ENCODE results near the gene SPRY1. TPM values are rescaled to one million over a fixed set of nuclear protein-coding genes. Genes with fewer than 3 reads are reported as not detected.

The SPRY1 gene
- total RNA-seq, 4 donors from 2014 or later: 113 to 381 (median 206) TPM

GRCh38 chr4:123412091-123412505 is 15.5 kb downstream of the SPRY1 start:
- peaks cover 14% of the 10 kb centered on the region for H3K4me1 ChIP-seq
- DNase-seq (ENCODE audit: low spot score in 2 of 2): no peak
- H3K4me3 ChIP-seq: no peak overlapping the region
- WGBS: 14% methylated on average over 1 of the region's 1 CpG
- H3K9me3 ChIP-seq: no peaks in the 10 kb centered on the region
- no peak for TF ChIP-seq POLR2AphosphoS5 (IDR thresholded peaks at IDR 0.05)
- no peak for TF ChIP-seq EP300 (IDR thresholded peaks at IDR 0.05)
- TF ChIP-seq, protein P1, sequence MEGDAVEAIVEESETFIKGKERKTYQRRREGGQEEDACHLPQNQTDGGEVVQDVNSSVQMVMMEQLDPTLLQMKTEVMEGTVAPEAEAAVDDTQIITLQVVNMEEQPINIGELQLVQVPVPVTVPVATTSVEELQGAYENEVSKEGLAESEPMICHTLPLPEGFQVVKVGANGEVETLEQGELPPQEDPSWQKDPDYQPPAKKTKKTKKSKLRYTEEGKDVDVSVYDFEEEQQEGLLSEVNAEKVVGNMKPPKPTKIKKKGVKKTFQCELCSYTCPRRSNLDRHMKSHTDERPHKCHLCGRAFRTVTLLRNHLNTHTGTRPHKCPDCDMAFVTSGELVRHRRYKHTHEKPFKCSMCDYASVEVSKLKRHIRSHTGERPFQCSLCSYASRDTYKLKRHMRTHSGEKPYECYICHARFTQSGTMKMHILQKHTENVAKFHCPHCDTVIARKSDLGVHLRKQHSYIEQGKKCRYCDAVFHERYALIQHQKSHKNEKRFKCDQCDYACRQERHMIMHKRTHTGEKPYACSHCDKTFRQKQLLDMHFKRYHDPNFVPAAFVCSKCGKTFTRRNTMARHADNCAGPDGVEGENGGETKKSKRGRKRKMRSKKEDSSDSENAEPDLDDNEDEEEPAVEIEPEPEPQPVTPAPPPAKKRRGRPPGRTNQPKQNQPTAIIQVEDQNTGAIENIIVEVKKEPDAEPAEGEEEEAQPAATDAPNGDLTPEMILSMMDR (IDR thresholded peaks at IDR 0.05): no peak
- H3K27me3 ChIP-seq: no peaks in the 10 kb centered on the region
- H3K36me3 ChIP-seq: no peaks in the 10 kb centered on the region
- H3K27ac ChIP-seq: no peak overlapping the region

- no peak for DNase-seq (ENCODE audit: low spot score in 2 of 2)
- no peaks in the 10 kb centered on the region for H3K36me3 ChIP-seq
- H3K9me3 ChIP-seq: no peaks in the 10 kb centered on the region
- TF ChIP-seq, protein P1 (IDR thresholded peaks at IDR 0.05): no peak
- TF ChIP-seq POLR2A (IDR thresholded peaks at IDR 0.05): no peak
- no peak for TF ChIP-seq EP300 (IDR thresholded peaks at IDR 0.05)
- no peak for TF ChIP-seq POLR2AphosphoS5 (IDR thresholded peaks at IDR 0.05)
- no peak overlapping the region for H3K27ac ChIP-seq
- no peak overlapping the region for H3K4me3 ChIP-seq
- H3K4me1 ChIP-seq: peaks cover 16% of the 10 kb centered on the region
- no peaks in the 10 kb centered on the region for H3K27me3 ChIP-seq
- 72% methylated on average over 4 of the region's 4 CpGs for WGBS
Observed at GRCh38 chr4:123412700-123413512, 16.3 kb downstream of the SPRY1 start.

- Histone ChIP-seq H3K4me3 (no peak overlapping the region), H3K36me3 (no peaks in the 10 kb centered on the region), H3K27me3 (no peaks in the 10 kb centered on the region), H3K27ac (no peak overlapping the region), H3K9me3 (no peaks in the 10 kb centered on the region), H3K4me1 (peaks cover 14% of the 10 kb centered on the region)
- WGBS: 71% methylated on average over 1 of the region's 1 CpG
- no peak for TF ChIP-seq POLR2AphosphoS5 (IDR thresholded peaks at IDR 0.05)
- no peak for TF ChIP-seq EP300 (IDR thresholded peaks at IDR 0.05)
- TF ChIP-seq, protein P1 (IDR thresholded peaks at IDR 0.05): no peak
- TF ChIP-seq POLR2A (IDR thresholded peaks at IDR 0.05): no peak
- DNase-seq (ENCODE audit: low spot score in 2 of 2): no peak
Observed at GRCh38 chr4:123415576-123415975, 19.0 kb downstream of the SPRY1 start.

GRCh38 chr4:123415977-123416376 is 19.4 kb downstream of the SPRY1 start:
- no peaks in the 10 kb centered on the region for H3K9me3 ChIP-seq
- DNase-seq (ENCODE audit: low spot score in 2 of 2): no peak
- H3K36me3 ChIP-seq: no peaks in the 10 kb centered on the region
- peaks cover 14% of the 10 kb centered on the region for H3K4me1 ChIP-seq
- H3K27ac ChIP-seq: no peak overlapping the region
- no peaks in the 10 kb centered on the region for H3K27me3 ChIP-seq
- WGBS: 61% methylated on average over 6 of the region's 6 CpGs
- H3K4me3 ChIP-seq: no peak overlapping the region
- TF ChIP-seq EP300 (IDR thresholded peaks at IDR 0.05) (no peak), POLR2AphosphoS5 (IDR thresholded peaks at IDR 0.05) (no peak), POLR2A (IDR thresholded peaks at IDR 0.05) (no peak)
- TF ChIP-seq, protein P1 (IDR thresholded peaks at IDR 0.05): no peak

DNA sequence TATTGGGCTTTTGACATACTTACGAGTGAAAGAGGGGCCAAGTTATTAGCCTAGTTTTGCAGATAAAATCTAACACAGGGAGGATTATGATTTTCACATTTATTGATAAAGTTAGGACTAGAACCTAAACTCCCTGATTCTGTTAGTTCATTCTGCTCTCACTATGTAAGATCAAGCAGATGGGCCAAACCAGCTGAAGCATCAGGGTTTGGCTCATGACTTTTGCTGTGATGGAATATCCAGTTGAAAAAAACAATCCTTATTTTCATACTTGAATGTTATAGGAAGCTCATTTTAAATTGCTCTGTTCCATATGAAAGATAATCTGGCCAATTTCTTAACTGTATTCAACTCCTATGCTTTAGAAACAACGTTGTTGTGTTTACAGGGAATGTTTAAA is 21.2 kb downstream of the SPRY1 start:
- no peaks in the 10 kb centered on the region for H3K27me3 ChIP-seq
- H3K9me3 ChIP-seq: no peaks in the 10 kb centered on the region
- peaks cover 8% of the 10 kb centered on the region for H3K4me1 ChIP-seq
- TF ChIP-seq EP300 (IDR thresholded peaks at IDR 0.05): no peak
- TF ChIP-seq, protein P1 (IDR thresholded peaks at IDR 0.05): no peak
- no peak for TF ChIP-seq POLR2A (IDR thresholded peaks at IDR 0.05)
- TF ChIP-seq POLR2AphosphoS5 (IDR thresholded peaks at IDR 0.05): no peak
- no peaks in the 10 kb centered on the region for H3K36me3 ChIP-seq
- no peak overlapping the region for H3K4me3 ChIP-seq
- H3K27ac ChIP-seq: peak overlapping the region; percentile 51
- no peak for DNase-seq (ENCODE audit: low spot score in 2 of 2)
- WGBS: 61% methylated on average over 2 of the region's 2 CpGs
